Activated naive CD4-positive, alpha-beta T cell treated with anti-CD3 and anti-CD28 coated beads, Interleukin-2, amount 50 U/mL, for 16 hours (primary cell): ENCODE measurements around the gene SLC30A1.
"Not testable (repeated sequence)": the region's sequence is repeated elsewhere in the genome, so short reads cannot be mapped to it uniquely, and the experiment has no call there.

Experiments used
- DNase-seq: peaks from one replicate; pipeline ENCODE4 v3.0.0-alpha.2; 2020

Gene SLC30A1

GRCh38 chr1:211541720-211542477, 37.1 kb downstream of the SLC30A1 start:
- DNase-seq, result no peak

- DNase-seq, result no peak
Measured at GRCh38 chr1:211541278-211541677, 37.7 kb downstream of the SLC30A1 start.

GRCh38 chr1:211540824-211541223, 38.1 kb downstream of the SLC30A1 start:
- DNase-seq, result not testable (repeated sequence)

GRCh38 chr1:211538287-211538686, 40.7 kb downstream of the SLC30A1 start:
- no peak for DNase-seq

GRCh38 chr1:211537253-211537652, 41.7 kb downstream of the SLC30A1 start:
- no peak for DNase-seq

- no peak for DNase-seq
Measured at GRCh38 chr1:211536606-211537005, 42.4 kb downstream of the SLC30A1 start.

- no peak for DNase-seq
Measured at GRCh38 chr1:211535346-211535745, 43.6 kb downstream of the SLC30A1 start.

- no peak for DNase-seq
Measured at GRCh38 chr1:211534545-211535291, 44.2 kb downstream of the SLC30A1 start.

- DNase-seq, result no peak
Measured at GRCh38 chr1:211532088-211532444, 46.9 kb downstream of the SLC30A1 start.

GRCh38 chr1:211531194-211532087, 47.5 kb downstream of the SLC30A1 start:
- no peak for DNase-seq

- no peak for DNase-seq
Measured at GRCh38 chr1:211530102-211530501, 48.9 kb downstream of the SLC30A1 start.

- DNase-seq, result no peak
Measured at GRCh38 chr1:211529453-211529852, 49.5 kb downstream of the SLC30A1 start.

GRCh38 chr1:211529011-211529410, 50.0 kb downstream of the SLC30A1 start:
- no peak for DNase-seq

- DNase-seq, result no peak
Measured at GRCh38 chr1:211527888-211528287, 51.1 kb downstream of the SLC30A1 start.

GRCh38 chr1:211527006-211527405, 52.0 kb downstream of the SLC30A1 start:
- no peak for DNase-seq

- DNase-seq, result no peak
Measured at GRCh38 chr1:211526101-211526500, 52.9 kb downstream of the SLC30A1 start.

- DNase-seq, result no peak
Measured at GRCh38 chr1:211525101-211525676, 53.8 kb downstream of the SLC30A1 start.

- no peak for DNase-seq
Measured at GRCh38 chr1:211524521-211524920, 54.4 kb downstream of the SLC30A1 start.

GRCh38 chr1:211522804-211523203, 56.2 kb downstream of the SLC30A1 start:
- DNase-seq, result no peak
